NCI-H69 (cell line): ENCODE data around the gene DDX53.

Experiments used
- DNase-seq: peaks from one replicate; lab custom pipeline; 2025; lab: John Stamatoyannopoulos, UW

DDX53 gene

GRCh38 chrX:23048806-23049573, 49.2 kb downstream of the DDX53 start:
- DNase-seq: no peak

GRCh38 chrX:23052324-23052723, 52.6 kb downstream of the DDX53 start:
- no peak for DNase-seq
